ENCODE results near the gene MBP. TPM values are rescaled to one million over a fixed set of nuclear protein-coding genes. Genes with fewer than 3 reads are reported as not detected.

MBP gene
- total and polyA plus RNA-seq, 10 donors, result 11.1 to 96.0 (median 70.8) TPM

DNA sequence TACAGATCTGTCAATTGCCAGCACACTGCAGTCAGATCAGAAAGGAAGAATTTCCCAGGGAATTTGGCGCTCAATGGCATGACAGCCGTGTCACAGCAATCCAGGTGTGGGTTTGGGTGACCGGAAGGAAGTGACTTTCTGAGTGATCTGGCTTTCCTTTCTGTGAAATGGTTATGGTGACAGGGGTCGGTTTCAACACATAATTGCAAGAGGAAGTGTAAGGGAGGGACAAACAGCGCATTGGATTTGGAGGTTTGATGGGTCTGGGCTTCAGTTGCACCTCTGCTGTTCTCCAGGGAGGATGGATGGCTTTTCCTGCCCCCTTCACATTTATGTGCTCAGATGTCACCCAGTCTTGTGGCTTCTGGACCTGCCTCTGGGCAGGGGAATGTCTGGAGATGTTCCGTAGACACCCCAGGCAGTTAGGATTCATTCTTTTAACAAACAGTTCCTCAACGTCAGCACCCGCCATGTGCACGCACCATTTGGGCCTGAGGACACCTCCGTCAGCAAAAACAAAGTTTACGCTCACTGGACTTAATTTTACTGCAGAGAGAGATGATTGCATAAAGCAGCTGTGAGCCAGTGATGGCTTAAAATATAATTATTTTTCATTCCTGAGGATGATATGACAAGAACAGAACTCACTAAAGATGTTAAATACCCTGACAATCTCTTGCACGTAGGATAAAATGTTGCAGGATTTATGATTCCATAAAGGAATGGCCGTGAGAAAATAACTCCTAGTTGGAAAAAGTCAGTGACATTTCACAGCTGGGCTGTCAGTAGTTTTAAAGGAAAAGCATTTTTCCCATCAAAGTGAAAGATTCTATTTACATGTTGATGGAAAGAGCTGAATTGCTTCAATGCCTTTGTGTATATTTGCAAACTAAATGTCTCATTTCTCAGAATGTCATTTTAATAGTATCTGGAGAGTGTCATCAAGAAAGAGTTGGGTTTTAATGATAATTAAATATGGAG lies 36.9 kb downstream of the MBP start:
- TF ChIP-seq, protein P1, sequence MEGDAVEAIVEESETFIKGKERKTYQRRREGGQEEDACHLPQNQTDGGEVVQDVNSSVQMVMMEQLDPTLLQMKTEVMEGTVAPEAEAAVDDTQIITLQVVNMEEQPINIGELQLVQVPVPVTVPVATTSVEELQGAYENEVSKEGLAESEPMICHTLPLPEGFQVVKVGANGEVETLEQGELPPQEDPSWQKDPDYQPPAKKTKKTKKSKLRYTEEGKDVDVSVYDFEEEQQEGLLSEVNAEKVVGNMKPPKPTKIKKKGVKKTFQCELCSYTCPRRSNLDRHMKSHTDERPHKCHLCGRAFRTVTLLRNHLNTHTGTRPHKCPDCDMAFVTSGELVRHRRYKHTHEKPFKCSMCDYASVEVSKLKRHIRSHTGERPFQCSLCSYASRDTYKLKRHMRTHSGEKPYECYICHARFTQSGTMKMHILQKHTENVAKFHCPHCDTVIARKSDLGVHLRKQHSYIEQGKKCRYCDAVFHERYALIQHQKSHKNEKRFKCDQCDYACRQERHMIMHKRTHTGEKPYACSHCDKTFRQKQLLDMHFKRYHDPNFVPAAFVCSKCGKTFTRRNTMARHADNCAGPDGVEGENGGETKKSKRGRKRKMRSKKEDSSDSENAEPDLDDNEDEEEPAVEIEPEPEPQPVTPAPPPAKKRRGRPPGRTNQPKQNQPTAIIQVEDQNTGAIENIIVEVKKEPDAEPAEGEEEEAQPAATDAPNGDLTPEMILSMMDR (IDR thresholded peaks at IDR 0.05 in 8 of 11, conservative IDR thresholded peaks at IDR 0.05 in 3 of 11), result no peak
- no peak for TF ChIP-seq POLR2A (IDR thresholded peaks at IDR 0.05)
- TF ChIP-seq POLR2AphosphoS5 (IDR thresholded peaks at IDR 0.05), result peak in 2 of 3 donors; percentile 14 to 63
- H3K4me1 ChIP-seq, result peaks cover 17 to 100% (median 73%) of the 10 kb centered on the region in 6 donors
- H3K27ac ChIP-seq, result peak overlapping the region in 7 of 8 donors; percentile 64 to 95 (median 80)
- peaks cover 0 to 19% (median 0%) of the 10 kb centered on the region in 7 donors for H3K27me3 ChIP-seq (replicated peaks in 1 of 7)
- intact Hi-C loops (cut with DNase I; ENCODE audit: low total_unique reads), result no loop called here
- DNase-seq, result peak; percentile 74
- WGBS, 5 donors, result 44 to 67% (median 57%) methylated on average over 13 of the region's 13 CpGs
- H3K36me3 ChIP-seq, result peaks cover 0 to 60% (median 3%) of the 10 kb centered on the region in 6 donors
- H3K9me3 ChIP-seq, result no peaks in the 10 kb centered on the region
- peak overlapping the region in 1 of 8 donors; percentile 52 for H3K4me3 ChIP-seq

DNA sequence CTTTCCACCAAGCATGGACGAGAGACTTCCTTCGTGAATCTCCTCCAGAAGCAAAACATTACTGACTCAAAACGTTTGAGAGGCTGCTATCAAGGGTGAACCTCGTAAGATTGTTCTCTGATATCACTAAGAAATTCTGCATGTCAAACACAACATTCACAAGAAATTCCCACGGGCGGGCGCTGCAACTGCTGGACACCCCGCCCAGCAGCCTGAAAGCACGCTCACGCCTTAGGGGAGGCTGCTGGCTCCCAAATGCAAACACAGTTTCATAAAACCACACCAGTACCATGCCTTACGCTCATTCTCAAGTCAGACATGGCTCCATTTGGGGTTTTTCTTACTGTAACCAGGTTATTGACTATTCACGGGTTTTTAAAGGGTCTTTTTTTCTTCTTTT lies 39.0 kb downstream of the MBP start:
- WGBS, 5 donors, result 79 to 86% (median 84%) methylated on average over 12 of the region's 12 CpGs
- TF ChIP-seq, protein P1 (IDR thresholded peaks at IDR 0.05 in 8 of 11, conservative IDR thresholded peaks at IDR 0.05 in 3 of 11), result no peak
- TF ChIP-seq POLR2AphosphoS5 (IDR thresholded peaks at IDR 0.05) (no peak), POLR2A (IDR thresholded peaks at IDR 0.05) (no peak)
- Histone ChIP-seq H3K4me3 (no peak overlapping the region), H3K36me3 (peaks cover 0 to 78% (median 8%) of the 10 kb centered on the region in 6 donors), H3K27ac (peak overlapping the region in 3 of 8 donors; percentile 36 to 91 (median 90)), H3K4me1 (peaks cover 0 to 100% (median 62%) of the 10 kb centered on the region in 6 donors), H3K9me3 (no peaks in the 10 kb centered on the region), H3K27me3 (replicated peaks in 1 of 7) (no peaks in the 10 kb centered on the region)
- intact Hi-C loops (cut with DNase I; ENCODE audit: low total_unique reads), result no loop called here
- no peak for DNase-seq

DNA sequence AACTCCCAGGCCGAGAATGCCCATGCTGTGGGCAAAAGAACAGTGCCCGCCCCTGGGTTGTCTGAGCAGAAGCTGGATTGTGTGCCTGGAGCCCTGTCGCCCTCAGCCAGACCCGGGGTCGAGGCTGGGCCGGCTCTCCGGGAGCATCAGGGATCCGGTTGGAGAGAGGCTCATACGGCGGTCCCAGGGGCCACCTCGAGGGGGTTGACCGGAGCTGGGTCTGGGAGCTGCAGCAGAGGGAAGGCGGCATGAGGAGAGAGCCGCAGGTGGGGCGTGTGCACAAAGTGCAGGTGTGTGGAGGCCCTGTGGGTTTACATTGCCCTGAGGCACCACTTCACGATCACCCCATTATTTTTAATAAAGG lies 39.5 kb downstream of the MBP start:
- H3K4me1 ChIP-seq, result peaks cover 0 to 97% (median 57%) of the 10 kb centered on the region in 6 donors
- no peak for DNase-seq
- 93 to 96% (median 94%) methylated on average over 4 to 16 of the region's 16 CpGs for WGBS, 5 donors

More for the DNA sequence above, 39.5 kb downstream of the MBP start:
- TF ChIP-seq, protein P1 (IDR thresholded peaks at IDR 0.05 in 8 of 11, conservative IDR thresholded peaks at IDR 0.05 in 3 of 11), result no peak
- TF ChIP-seq POLR2A (IDR thresholded peaks at IDR 0.05), result no peak
- peak in 1 of 3 donors; percentile 25 for TF ChIP-seq POLR2AphosphoS5 (IDR thresholded peaks at IDR 0.05)
- Histone ChIP-seq H3K27me3 (replicated peaks in 1 of 7) (no peaks in the 10 kb centered on the region), H3K9me3 (no peaks in the 10 kb centered on the region), H3K4me3 (no peak overlapping the region), H3K27ac (peak overlapping the region in 3 of 8 donors; percentile 21 to 91 (median 36)), H3K36me3 (peaks cover 0 to 83% (median 8%) of the 10 kb centered on the region in 6 donors)
- intact Hi-C loops (cut with DNase I; ENCODE audit: low total_unique reads), result no loop called here

Measured in spleen (tissue), 11 donors.